ENCODE results near the gene SLC25A4.
A peak's percentile ranks its signal among the peaks of the same experiment; 100 is the strongest.

Gene SLC25A4

GRCh38 chr4:185128272-185129119 lies 14.6 kb upstream of the SLC25A4 start:
- Histone ChIP-seq H3K27ac (ENCODE audit: low read depth, low read length) (no peak overlapping the region), H4K20me1 (ENCODE audit: control insufficient read depth, insufficient read depth, low read depth, low read length) (no peaks in the 10 kb centered on the region), H3K27me3 (ENCODE audit: control insufficient read depth, low read length) (peaks cover 12% of the 10 kb centered on the region), H3K79me2 (ENCODE audit: control insufficient read depth, low read length) (no peaks in the 10 kb centered on the region), H3K9me2 (replicated peaks; ENCODE audit: control insufficient read depth, low read length) (no peaks in the 10 kb centered on the region), H3K4me3 (ENCODE audit: low read length) (peak overlapping the region; percentile 27; the same call in 1 of the 2 replicates), H3K4me1 (ENCODE audit: control insufficient read depth, low read length) (no peaks in the 10 kb centered on the region), H3K36me3 (ENCODE audit: control insufficient read depth, low read length) (no peaks in the 10 kb centered on the region), H3K9me3 (ENCODE audit: control insufficient read depth, insufficient read depth, low read length) (no peaks in the 10 kb centered on the region), H3K4me2 (ENCODE audit: low read length) (peak overlapping the region; percentile 42; the same call in 1 of the 2 replicates), H3F3A (ENCODE audit: control insufficient read depth, insufficient read depth) (no peaks in the 10 kb centered on the region)
- TF ChIP-seq EZH2phosphoT487 (IDR thresholded peaks at IDR 0.05; ENCODE audit: borderline replicate concordance, low read length) (no peak), CTCF (IDR thresholded peaks at IDR 0.05; ENCODE audit: low read depth, low read length, poor library complexity, severe bottlenecking) (no peak)

GRCh38 chr4:185134307-185134869 lies 8.7 kb upstream of the SLC25A4 start:
- no peaks in the 10 kb centered on the region for H3K9me3 ChIP-seq (ENCODE audit: control insufficient read depth, insufficient read depth, low read length)
- no peaks in the 10 kb centered on the region for H3K79me2 ChIP-seq (ENCODE audit: control insufficient read depth, low read length)
- H3K4me2 ChIP-seq (ENCODE audit: low read length), result no peak overlapping the region
- no peaks in the 10 kb centered on the region for H3K4me1 ChIP-seq (ENCODE audit: control insufficient read depth, low read length)
- no peaks in the 10 kb centered on the region for H3K9me2 ChIP-seq (replicated peaks; ENCODE audit: control insufficient read depth, low read length)
- no peaks in the 10 kb centered on the region for H3F3A ChIP-seq (ENCODE audit: control insufficient read depth, insufficient read depth)
- H3K27ac ChIP-seq (ENCODE audit: low read depth, low read length), result no peak overlapping the region
- H3K36me3 ChIP-seq (ENCODE audit: control insufficient read depth, low read length), result no peaks in the 10 kb centered on the region
- H4K20me1 ChIP-seq (ENCODE audit: control insufficient read depth, insufficient read depth, low read depth, low read length), result no peaks in the 10 kb centered on the region
- peak; percentile 83 for TF ChIP-seq CTCF (IDR thresholded peaks at IDR 0.05; ENCODE audit: low read depth, low read length, poor library complexity, severe bottlenecking)
- TF ChIP-seq EZH2phosphoT487 (IDR thresholded peaks at IDR 0.05; ENCODE audit: borderline replicate concordance, low read length), result no peak
- H3K27me3 ChIP-seq (ENCODE audit: control insufficient read depth, low read length), result no peaks in the 10 kb centered on the region
- H3K4me3 ChIP-seq (ENCODE audit: low read length), result no peak overlapping the region

- H3K27ac ChIP-seq (ENCODE audit: low read depth, low read length), result no peak overlapping the region
- no peak for TF ChIP-seq CTCF (IDR thresholded peaks at IDR 0.05; ENCODE audit: low read depth, low read length, poor library complexity, severe bottlenecking)
- no peak for TF ChIP-seq EZH2phosphoT487 (IDR thresholded peaks at IDR 0.05; ENCODE audit: borderline replicate concordance, low read length)
- peaks cover 3% of the 10 kb centered on the region for H3K4me1 ChIP-seq (ENCODE audit: control insufficient read depth, low read length)
- no peak overlapping the region for H3K4me2 ChIP-seq (ENCODE audit: low read length)
- no peaks in the 10 kb centered on the region for H3K9me2 ChIP-seq (replicated peaks; ENCODE audit: control insufficient read depth, low read length)
- no peaks in the 10 kb centered on the region for H3K9me3 ChIP-seq (ENCODE audit: control insufficient read depth, insufficient read depth, low read length)
- no peak overlapping the region for H3K4me3 ChIP-seq (ENCODE audit: low read length)
- H3K36me3 ChIP-seq (ENCODE audit: control insufficient read depth, low read length), result no peaks in the 10 kb centered on the region
- no peaks in the 10 kb centered on the region for H3K27me3 ChIP-seq (ENCODE audit: control insufficient read depth, low read length)
- no peaks in the 10 kb centered on the region for H4K20me1 ChIP-seq (ENCODE audit: control insufficient read depth, insufficient read depth, low read depth, low read length)
- H3K79me2 ChIP-seq (ENCODE audit: control insufficient read depth, low read length), result no peaks in the 10 kb centered on the region
- no peaks in the 10 kb centered on the region; the same call in 1 of the 2 replicates for H3F3A ChIP-seq (ENCODE audit: control insufficient read depth, insufficient read depth)
Measured at GRCh38 chr4:185137233-185137925, 5.7 kb upstream of the SLC25A4 start.

All from DOHH2 (cell line).